IMR-90 (cell line): ENCODE measurements around the gene HRAS. TPM values are rescaled to one million over a fixed set of nuclear protein-coding genes. Genes with fewer than 3 reads are reported as not detected.

Source experiments
- ATAC-seq: fragments of 200-7000 bp; cut with Tn5 transposase; 2 replicates; pipeline ENCODE4 v1.9.1; 2020; ENCODE audit warnings: low read depth, mild to moderate bottlenecking, moderate library complexity
- BruUV-seq: library from RNA; stranded (reverse); fragments of 400-500 nt; replicated peaks from 2 replicates; lab custom pipeline; 2021; lab: Mats Ljungman, UMichigan
- CTCF ChIA-PET: fragments of 300-600 bp; formaldehyde crosslinking; extraction: SDS; loops from one replicate; lab custom pipeline; 2021; ENCODE audit warnings: antibody characterized with exemption; lab: Yijun Ruan, JAX
- POLR2A ChIA-PET: fragments of 300-600 bp; sonication (Branson Sonifier 250); formaldehyde crosslinking; loops from one replicate; lab custom pipeline; 2022; ENCODE audit warnings: antibody characterized with exemption; ENCODE audit not compliant: unreplicated experiment; lab: Charles Lee
- DNase-seq: peaks from one replicate; pipeline ENCODE4 v3.0.0; 2013
- H2AFZ ChIP-seq: replicated peaks from 2 replicates; pipeline ENCODE3; 2013; ENCODE audit warnings: low read length, mild to moderate bottlenecking; ENCODE audit not compliant: poor library complexity
- H2AK5ac ChIP-seq: 2 replicates; pipeline ENCODE4 v1.6.1; 2013; ENCODE audit warnings: low read depth, low read length, inconsistent platforms
- H2AK9ac ChIP-seq: replicated peaks from 2 replicates; pipeline ENCODE3; 2013; ENCODE audit warnings: mild to moderate bottlenecking, low read depth, low read length, moderate library complexity; ENCODE audit not compliant: poor library complexity
- H2BK120ac ChIP-seq: 2 replicates; pipeline ENCODE4 v1.6.1; 2013; ENCODE audit warnings: low read depth, low read length, inconsistent platforms
- H2BK15ac ChIP-seq: 3 replicates; pipeline ENCODE4 v1.6.1; 2013; ENCODE audit warnings: low read depth, low read length, inconsistent platforms
- H2BK20ac ChIP-seq: 2 replicates; pipeline ENCODE4 v1.6.1; 2013; ENCODE audit warnings: low read depth, mild to moderate bottlenecking, inconsistent platforms, low read length, moderate library complexity
- H2BK5ac ChIP-seq: 2 replicates; pipeline ENCODE4 v1.6.1; 2013; ENCODE audit warnings: mild to moderate bottlenecking, low read depth, low read length, inconsistent platforms; ENCODE audit not compliant: poor library complexity, severe bottlenecking
- H3K14ac ChIP-seq: replicated peaks from 2 replicates; pipeline ENCODE4 v1.6.1; 2013; ENCODE audit warnings: low read depth, low read length, inconsistent platforms
- H3K18ac ChIP-seq: 2 replicates; pipeline ENCODE4 v1.6.1; 2013; ENCODE audit warnings: low read depth, low read length, control low read depth
- H3K23ac ChIP-seq: 2 replicates; pipeline ENCODE4 v1.6.1; 2013; ENCODE audit warnings: low read depth, low read length, inconsistent platforms
- H3K27ac ChIP-seq: 2 replicates; pipeline ENCODE4 v1.5.1; 2013; ENCODE audit warnings: mild to moderate bottlenecking, control low read depth, low read length; ENCODE audit not compliant: insufficient read depth
- H3K27me3 ChIP-seq: 2 replicates; pipeline ENCODE4 v1.6.1; 2013; ENCODE audit warnings: low read length; ENCODE audit not compliant: control insufficient read depth, insufficient read depth
- H3K36me3 ChIP-seq: 2 replicates; pipeline ENCODE4 v1.6.1; 2013; ENCODE audit warnings: low read length, mixed read lengths; ENCODE audit not compliant: control insufficient read depth, insufficient read depth
- H3K4ac ChIP-seq: 2 replicates; pipeline ENCODE4 v1.6.1; 2013; ENCODE audit warnings: low read depth, low read length, inconsistent platforms
- H3K4me1 ChIP-seq: 2 replicates; pipeline ENCODE4 v1.6.1; 2013; ENCODE audit warnings: low read length, mixed read lengths; ENCODE audit not compliant: control insufficient read depth, insufficient read depth
- H3K4me2 ChIP-seq: 2 replicates; pipeline ENCODE4 v1.6.1; 2013; ENCODE audit warnings: low read depth, mild to moderate bottlenecking, control low read depth, low read length, moderate library complexity
- H3K4me3 ChIP-seq: 2 replicates; pipeline ENCODE4 v1.5.1; 2013; ENCODE audit warnings: low read depth, mild to moderate bottlenecking, control low read depth, low read length, moderate library complexity; ENCODE audit not compliant: insufficient read depth
- H3K56ac ChIP-seq: 2 replicates; pipeline ENCODE4 v1.6.1; 2013; ENCODE audit warnings: low read length, inconsistent platforms; ENCODE audit not compliant: insufficient read depth; ENCODE audit errors: extremely low read depth
- H3K79me1 ChIP-seq, 2 experiments: 2 replicates each; pipeline ENCODE4 v1.6.1; 2013; ENCODE audit warnings: low read length in 2 of 2, inconsistent platforms in 1 of 2, low read depth in 1 of 2
- H3K9ac ChIP-seq: 2 replicates; pipeline ENCODE4 v1.6.1; 2013; ENCODE audit warnings: low read depth, low read length, control low read depth
- H3K9me1 ChIP-seq: 2 replicates; pipeline ENCODE4 v1.6.1; 2013; ENCODE audit warnings: low read length, inconsistent platforms; ENCODE audit not compliant: insufficient read depth
- H3K9me3 ChIP-seq: 2 replicates; pipeline ENCODE4 v1.6.1; 2013; ENCODE audit warnings: low read length; ENCODE audit not compliant: control insufficient read depth, insufficient read depth
- H4K20me1 ChIP-seq: 2 replicates; pipeline ENCODE4 v1.6.1; 2013; ENCODE audit warnings: low read length, inconsistent platforms; ENCODE audit not compliant: insufficient read depth
- H4K5ac ChIP-seq: 2 replicates; pipeline ENCODE4 v1.6.1; 2013; ENCODE audit warnings: mild to moderate bottlenecking, low read depth, low read length, control low read depth
- H4K8ac ChIP-seq, 2 experiments: 2 replicates each; pipeline ENCODE4 v1.6.1; 2013; ENCODE audit warnings: low read depth in 2 of 2, low read length in 2 of 2, control low read depth in 1 of 2, inconsistent platforms in 1 of 2
- H4K91ac ChIP-seq: 2 replicates; pipeline ENCODE4 v1.6.1; 2013; ENCODE audit warnings: low read depth, low read length, inconsistent platforms; ENCODE audit not compliant: insufficient read depth
- CEBPB ChIP-seq: IDR thresholded peaks from 2 replicates; pipeline ENCODE4 v1.6.1; 2012; ENCODE audit warnings: low read depth, low read length, improper control_type of control experiment
- CHD1 ChIP-seq: IDR thresholded peaks from 2 replicates; pipeline ENCODE4 v1.6.1; 2012; ENCODE audit warnings: low read depth, low read length, improper control_type of control experiment
- CTCF ChIP-seq: conservative IDR thresholded peaks from 2 replicates; pipeline ENCODE4 v1.5.1; 2012; ENCODE audit warnings: mild to moderate bottlenecking, low read depth, low read length, improper control_type of control experiment
- ELK1 ChIP-seq: fragments of 150-350 bp; IDR thresholded peaks from 2 replicates; pipeline ENCODE4 v1.6.1; 2016; ENCODE audit warnings: low read depth, mild to moderate bottlenecking, low read length, moderate library complexity, borderline replicate concordance
- MAFK ChIP-seq: IDR thresholded peaks from 2 replicates; pipeline ENCODE4 v1.6.1; 2012; ENCODE audit warnings: low read depth, low read length, improper control_type of control experiment
- MXI1 ChIP-seq: IDR thresholded peaks from 2 replicates; pipeline ENCODE4 v1.6.1; 2012; ENCODE audit warnings: low read depth, mild to moderate bottlenecking, low read length, moderate library complexity, borderline replicate concordance
- NFE2L2 ChIP-seq: fragments of 150-350 bp; IDR thresholded peaks from 2 replicates; pipeline ENCODE4 v1.6.1; 2016; ENCODE audit warnings: low read depth, mild to moderate bottlenecking, low read length
- POLR2A ChIP-seq: IDR thresholded peaks from 2 replicates; pipeline ENCODE4 v1.6.1; 2012; ENCODE audit warnings: mild to moderate bottlenecking, low read depth, low read length
- RAD21 ChIP-seq: IDR thresholded peaks from 2 replicates; pipeline ENCODE4 v1.6.1; 2012; ENCODE audit warnings: low read length, improper control_type of control experiment
- RCOR1 ChIP-seq: IDR thresholded peaks from 2 replicates; pipeline ENCODE4 v1.6.1; 2012; ENCODE audit warnings: mild to moderate bottlenecking, low read length, improper control_type of control experiment; ENCODE audit not compliant: insufficient replicate concordance
- RFX5 ChIP-seq: IDR thresholded peaks from 2 replicates; pipeline ENCODE4 v1.8.0; 2012; ENCODE audit warnings: low read depth, mild to moderate bottlenecking, low read length, moderate library complexity
- SMC3 ChIP-seq: fragments of 150-350 bp; IDR thresholded peaks from 2 replicates; pipeline ENCODE4 v1.6.1; 2016; ENCODE audit warnings: low read depth, mild to moderate bottlenecking, antibody characterized with exemption, low read length, moderate library complexity
- WGBS, 2 experiments: methylation state at CpG; one replicate each; pipeline versions ENCODE4 v1.1.5 to v1.1.7; 2013; ENCODE audit warnings: missing lambda C conversion rate in 2 of 2; ENCODE audit not compliant: insufficient read length in 1 of 2; ENCODE audit errors: extremely low coverage in 2 of 2; 5-methylcytosine and 5-hydroxymethylcytosine counted together
- dilution Hi-C: fragments of 300-500 bp; cut with HindIII; formaldehyde crosslinking; loops from one replicate; pipeline ENCODE4 v1.14.3; 2018; ENCODE audit warnings: low sequenced_read_pairs; ENCODE audit not compliant: unreplicated experiment
- in situ Hi-C: fragments of 300-500 bp; cut with MboI; formaldehyde crosslinking; loops from 3 replicates; pipeline ENCODE4 v1.14.3; 2019; ENCODE audit warnings: low sequenced_read_pairs, inconsistent platforms, mixed read lengths
- intact Hi-C: fragments of 100-400 bp; cut with micrococcal nuclease; formaldehyde crosslinking; loops from 2 replicates; pipeline ENCODE4 v1.10.0; 2022
- polyA plus RNA-seq, 3 experiments: library from polyadenylated mRNA; depleted of rRNA; stranded (reverse); fragments of >200 nt; gene quantifications; 2 replicates each; pipeline ENCODE4 v1.2.3, GENCODE V29; 2012; ENCODE audit warnings: low replicate concordance in 1 of 3
- total RNA-seq: library from RNA; depleted of rRNA; stranded (reverse); fragments of >200 nt; gene quantifications from 2 replicates; pipeline ENCODE4 v1.2.3, GENCODE V29; 2012

Gene HRAS
- total and polyA plus RNA-seq, 2 of the 4 experiments (the other 2 are of a cell fraction), result 108 to 123 TPM

- ChIA-PET POLR2A (no interaction called here), CTCF (no interaction called here)
- Histone ChIP-seq H2BK20ac (no peak overlapping the region), H3K14ac (no peak overlapping the region), H3K79me1 (no peaks in the 10 kb centered on the region), H4K5ac (no peak overlapping the region), H4K8ac (no peak overlapping the region), H3K27me3 (no peaks in the 10 kb centered on the region), H3K4me2 (no peak overlapping the region), H3K36me3 (0 out of 2 replicates have a peak, but pooled peaks cover 1% of the 10 kb centered on the region), H4K91ac (no peak overlapping the region), H3K9ac (no peak overlapping the region), H2BK120ac (no peak overlapping the region), H2AK5ac (no peak overlapping the region), H3K9me3 (peaks cover 6% of the 10 kb centered on the region; the same call in 1 of the 2 replicates), H3K4ac (no peak overlapping the region), H2AK9ac (no peak overlapping the region), H3K56ac (no peak overlapping the region), H3K23ac (no peak overlapping the region), H4K20me1 (no peaks in the 10 kb centered on the region), H3K4me3 (no peak overlapping the region), H3K18ac (no peak overlapping the region), H2BK15ac (no peak overlapping the region), H3K9me1 (peaks cover 3% of the 10 kb centered on the region; the same call in 1 of the 2 replicates), H3K4me1 (no peaks in the 10 kb centered on the region), H2AFZ (no peak overlapping the region), H3K27ac (no peak overlapping the region), H2BK5ac (no peak overlapping the region)
- BruUV-seq, result no TSS peak
- dilution Hi-C loops (no loop called here), in situ Hi-C loops (no loop called here), intact Hi-C loops (no loop called here)
- ATAC-seq (no peak), DNase-seq (no peak)
- WGBS, 2 experiments, result 88% methylated on average over 2 of the region's 10 CpGs; no CpG with 5 or more reads in 1 of the 2 experiments
- TF ChIP-seq RCOR1 (no peak), MAFK (no peak), SMC3 (no peak), ELK1 (no peak), NFE2L2 (no peak), POLR2A (no peak), RAD21 (no peak), CHD1 (no peak), CEBPB (no peak), RFX5 (no peak), MXI1 (no peak), CTCF (no peak)
Measured at GRCh38 chr11:521177-521688, 14.1 kb downstream of the HRAS start.
